Ishikawa (cell line): ENCODE measurements around the gene LGR6.

Experiments
- EGR1 ChIP-seq: IDR thresholded peaks from 2 replicates; pipeline ENCODE4 v1.6.1; 2012
- EP300 ChIP-seq: IDR thresholded peaks from 2 replicates; pipeline ENCODE4 v1.6.1; 2012; ENCODE audit warnings: borderline replicate concordance
- FOXM1 ChIP-seq: IDR thresholded peaks from 2 replicates; pipeline ENCODE4 v1.6.1; 2012; ENCODE audit warnings: low read depth, borderline replicate concordance
- TEAD4 ChIP-seq: IDR thresholded peaks from 2 replicates; pipeline ENCODE4 v1.6.1; 2012
- YY1 ChIP-seq: IDR thresholded peaks from 2 replicates; pipeline ENCODE4 v1.6.1; 2012; ENCODE audit warnings: low read depth
- ZBTB7A ChIP-seq: IDR thresholded peaks from 2 replicates; pipeline ENCODE4 v1.6.1; 2012; ENCODE audit warnings: low read depth

DNA sequence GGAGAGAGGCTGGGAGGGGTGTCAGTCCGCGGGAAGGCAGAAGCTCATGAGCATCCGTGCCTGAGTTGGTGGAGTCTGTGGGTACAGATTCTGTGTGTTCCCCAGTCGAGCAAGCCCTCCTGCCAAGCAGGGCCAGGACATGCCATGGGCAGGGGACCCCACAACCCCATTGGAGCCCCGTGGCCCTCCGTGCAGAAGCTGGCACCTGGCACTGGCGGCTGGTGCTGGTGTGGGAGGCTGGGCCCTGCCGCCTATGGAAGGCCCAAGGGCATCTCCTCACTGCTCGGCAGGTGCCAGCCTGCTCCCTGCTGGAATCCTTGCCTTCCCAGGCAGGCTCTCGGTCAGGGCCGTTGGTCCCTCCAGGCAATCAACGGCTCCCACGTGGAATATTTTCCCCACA is 74.4 kb downstream of the LGR6 start:
- no peak for TF ChIP-seq EP300
- no peak for TF ChIP-seq FOXM1
- no peak for TF ChIP-seq TEAD4
- TF ChIP-seq ZBTB7A, result no peak
- no peak for TF ChIP-seq YY1
- TF ChIP-seq EGR1, result no peak
